Fibroblast of skin of back (primary cell): ENCODE results near the gene SLC2A4RG.
A peak's percentile ranks its signal among the peaks of the same experiment; 100 is the strongest.
"Not testable (repeated sequence)": the region's sequence is repeated elsewhere in the genome, so short reads cannot be mapped to it uniquely, and the experiment has no call there.

Source experiments
- DNase-seq: peaks from one replicate; pipeline ENCODE4 v3.0.0-alpha.2; 2013

Gene SLC2A4RG

GRCh38 chr20:63755933-63756647, 16.5 kb downstream of the SLC2A4RG start:
- DNase-seq: no peak

- no peak for DNase-seq
These were observed 17.0 kb downstream of the SLC2A4RG start for GRCh38 chr20:63756648-63756991.

DNA sequence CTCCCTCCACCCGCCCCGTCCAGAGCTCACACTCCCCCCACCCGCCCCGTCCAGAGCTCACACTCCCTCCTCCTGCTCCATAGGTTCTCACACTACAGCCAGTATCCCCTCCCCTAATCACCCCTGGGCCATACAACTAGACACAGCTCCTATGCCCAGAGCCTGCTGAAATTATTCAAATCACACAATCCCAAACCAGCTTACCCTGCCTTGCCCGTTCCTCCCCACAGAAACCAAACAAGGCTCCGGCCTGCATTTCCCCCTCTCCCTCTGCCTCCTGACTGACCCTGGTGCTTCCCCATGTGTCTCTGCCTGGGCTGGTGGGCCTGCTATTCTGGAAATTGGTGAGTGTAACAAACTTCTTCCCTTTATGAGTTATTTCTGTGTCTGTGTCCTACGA, 18.6 kb downstream of the SLC2A4RG start:
- DNase-seq: no peak

DNA sequence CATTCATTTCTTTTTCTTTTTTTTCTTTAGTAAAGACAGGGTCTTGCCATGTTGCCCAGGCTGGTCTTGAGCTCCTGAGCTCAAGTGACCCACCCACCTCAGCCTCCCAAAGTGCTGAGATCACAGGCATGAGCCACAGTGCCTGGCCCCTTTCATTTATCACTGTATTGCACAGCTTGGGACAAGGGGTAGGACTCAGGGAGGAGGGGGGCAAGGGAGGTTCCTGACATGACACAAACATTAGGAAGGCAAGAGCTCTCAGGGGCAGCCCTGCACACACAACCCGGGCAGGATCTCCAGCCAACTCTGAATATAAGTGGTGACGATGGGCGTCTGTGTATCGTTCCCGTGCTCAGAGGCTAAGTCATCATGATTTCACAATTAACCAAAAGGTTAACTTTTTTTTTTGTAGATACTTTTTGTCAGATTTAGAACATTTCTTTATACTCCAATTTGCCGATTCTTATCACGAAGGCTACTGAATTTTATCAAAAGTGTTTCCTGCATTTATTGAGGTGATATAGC, 19.9 kb downstream of the SLC2A4RG start:
- no peak for DNase-seq

DNA sequence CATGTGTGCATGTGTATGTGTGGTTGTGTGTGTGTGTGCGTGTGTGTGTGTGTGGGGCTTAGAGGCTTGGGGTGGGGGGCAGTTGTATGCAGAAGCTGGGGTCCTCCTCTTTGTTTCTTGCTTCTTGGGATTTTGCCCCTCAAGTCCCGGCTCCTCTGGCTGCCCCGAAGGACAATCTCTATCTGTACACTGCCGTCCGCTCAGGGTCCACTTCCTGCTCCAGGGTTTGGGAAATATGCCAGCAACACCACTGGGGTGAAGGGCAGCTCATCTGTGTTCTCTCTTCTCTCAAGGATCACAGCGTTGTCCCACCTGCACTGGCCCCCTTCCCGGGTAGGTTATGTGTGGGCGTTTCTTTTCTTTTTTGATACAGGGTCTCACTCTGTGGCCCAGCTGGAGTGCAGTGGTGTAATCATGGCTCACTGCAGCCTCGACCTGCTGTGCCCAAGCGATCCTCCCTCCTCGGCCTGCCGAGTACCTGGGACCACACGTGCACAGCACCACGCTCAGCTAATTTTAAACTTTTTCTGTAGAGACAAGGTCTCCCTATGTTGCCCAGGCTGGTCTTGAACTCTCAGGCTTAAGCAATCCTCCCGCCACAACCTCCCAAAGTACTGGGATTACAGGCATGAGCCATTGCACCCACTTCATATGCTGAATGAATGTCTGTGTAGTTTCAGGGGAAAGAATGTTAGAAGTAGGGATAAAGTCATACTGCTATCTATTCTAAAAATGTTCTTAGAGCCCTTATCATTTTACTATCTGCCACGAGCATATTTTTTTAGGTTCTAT, 25.7 kb downstream of the SLC2A4RG start:
- no peak for DNase-seq

DNA sequence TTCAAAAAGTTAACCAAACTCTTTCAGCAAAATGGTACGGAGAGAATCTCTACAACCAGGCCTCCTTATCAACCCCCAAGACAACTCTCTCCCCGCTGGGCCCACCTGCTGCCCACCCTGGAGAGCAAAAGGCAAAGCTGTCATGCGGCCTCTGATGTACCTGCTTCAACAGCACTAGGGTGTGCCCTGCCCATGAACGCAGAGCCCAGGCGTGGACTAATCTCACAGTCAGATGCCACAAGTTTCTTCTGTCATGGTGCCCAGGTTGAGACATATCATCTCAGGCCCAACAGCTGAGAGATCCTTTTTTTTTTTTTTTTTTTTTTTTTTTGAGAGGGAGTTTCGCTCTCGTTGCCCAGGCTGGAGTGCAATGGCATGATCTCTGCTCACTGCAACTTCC, 26.3 kb downstream of the SLC2A4RG start:
- no peak for DNase-seq

DNA sequence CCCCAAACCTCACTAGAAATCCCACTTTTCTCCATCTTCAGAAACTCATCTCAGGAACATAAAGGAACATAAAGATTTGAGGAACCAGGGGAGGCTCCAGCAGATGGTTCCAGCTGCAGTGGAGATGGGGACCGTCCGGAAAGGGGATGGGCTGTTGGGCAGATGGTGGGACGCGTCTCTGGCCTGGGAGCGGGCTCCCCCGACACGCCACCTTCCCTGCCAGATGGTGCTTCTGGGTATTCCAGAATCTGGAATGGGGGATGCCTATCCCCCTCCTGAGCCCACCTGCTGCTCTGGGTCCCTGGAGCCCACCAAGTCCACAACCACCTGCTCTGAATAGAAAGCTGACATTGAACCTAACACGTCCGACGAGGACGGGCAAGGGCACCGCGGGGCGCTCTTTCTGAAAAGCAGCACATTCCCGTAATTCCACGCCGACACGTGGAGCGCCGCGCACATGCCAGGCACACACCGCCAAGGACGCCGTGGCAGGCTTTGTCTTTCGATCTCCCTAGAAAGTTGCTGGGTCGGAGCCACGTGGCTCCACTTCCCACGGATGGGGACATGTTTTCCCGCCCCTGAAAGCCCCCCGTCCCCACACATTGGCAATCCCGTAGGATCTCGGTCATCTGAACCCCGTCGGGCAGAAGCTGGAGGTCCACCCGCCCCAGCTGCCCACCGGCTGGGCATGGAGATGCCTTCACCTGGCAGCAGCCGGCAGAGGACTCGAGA, 27.3 kb downstream of the SLC2A4RG start:
- no peak for DNase-seq

DNA sequence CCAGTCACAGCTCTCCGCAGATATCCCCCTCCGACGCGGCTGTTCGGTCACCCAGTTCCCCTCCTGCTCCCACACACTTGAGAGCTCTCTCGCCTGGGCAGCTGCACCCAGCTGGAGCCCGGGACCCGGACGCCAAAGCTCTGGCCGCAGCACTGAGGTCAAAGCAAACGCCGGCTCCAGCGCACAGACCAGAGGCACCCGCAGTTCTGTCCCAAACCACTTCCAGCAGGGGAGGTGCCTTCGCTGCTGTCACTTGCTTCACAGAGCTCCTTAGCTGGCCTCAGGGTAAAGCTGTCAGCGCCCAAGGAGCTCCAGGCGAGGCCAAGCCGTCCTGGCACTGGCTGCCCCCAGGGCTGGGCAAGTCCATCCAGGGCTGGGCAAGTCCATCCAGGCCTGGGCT, 27.9 kb downstream of the SLC2A4RG start:
- no peak for DNase-seq

GRCh38 chr20:63767886-63768285, 28.3 kb downstream of the SLC2A4RG start:
- DNase-seq: no peak

- DNase-seq: no peak
These were observed 29.3 kb downstream of the SLC2A4RG start for GRCh38 chr20:63768591-63769515.

DNA sequence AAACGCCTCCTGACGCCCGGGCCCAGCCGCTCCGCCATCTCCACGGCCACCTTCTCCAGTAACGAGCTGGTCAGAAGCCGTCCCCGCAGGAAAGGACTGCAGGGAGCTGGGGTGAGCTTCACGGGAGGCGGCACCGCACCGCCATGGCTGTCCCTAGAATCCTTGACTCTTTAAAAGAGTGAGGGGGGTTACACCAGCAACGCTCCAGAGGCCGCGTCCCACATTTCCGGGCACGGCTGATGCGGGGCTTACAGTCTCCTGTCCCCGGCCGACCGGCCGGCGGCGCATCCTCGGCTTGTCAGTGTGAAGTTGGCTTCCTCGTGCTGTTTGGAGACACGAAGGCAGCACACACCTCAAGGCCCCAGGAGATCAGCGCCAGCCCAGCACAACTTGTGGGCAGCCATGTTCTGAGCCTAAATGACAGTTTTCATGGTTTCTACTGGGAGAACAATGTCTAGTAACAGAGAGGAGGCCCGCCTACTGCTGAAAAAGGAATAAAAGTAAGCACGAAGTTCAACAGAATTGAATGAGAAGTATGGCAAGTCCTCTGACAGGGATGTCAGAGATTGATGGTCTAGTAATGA, 30.4 kb downstream of the SLC2A4RG start:
- no peak for DNase-seq

GRCh38 chr20:63771046-63771707, 31.6 kb downstream of the SLC2A4RG start:
- DNase-seq: no peak

DNA sequence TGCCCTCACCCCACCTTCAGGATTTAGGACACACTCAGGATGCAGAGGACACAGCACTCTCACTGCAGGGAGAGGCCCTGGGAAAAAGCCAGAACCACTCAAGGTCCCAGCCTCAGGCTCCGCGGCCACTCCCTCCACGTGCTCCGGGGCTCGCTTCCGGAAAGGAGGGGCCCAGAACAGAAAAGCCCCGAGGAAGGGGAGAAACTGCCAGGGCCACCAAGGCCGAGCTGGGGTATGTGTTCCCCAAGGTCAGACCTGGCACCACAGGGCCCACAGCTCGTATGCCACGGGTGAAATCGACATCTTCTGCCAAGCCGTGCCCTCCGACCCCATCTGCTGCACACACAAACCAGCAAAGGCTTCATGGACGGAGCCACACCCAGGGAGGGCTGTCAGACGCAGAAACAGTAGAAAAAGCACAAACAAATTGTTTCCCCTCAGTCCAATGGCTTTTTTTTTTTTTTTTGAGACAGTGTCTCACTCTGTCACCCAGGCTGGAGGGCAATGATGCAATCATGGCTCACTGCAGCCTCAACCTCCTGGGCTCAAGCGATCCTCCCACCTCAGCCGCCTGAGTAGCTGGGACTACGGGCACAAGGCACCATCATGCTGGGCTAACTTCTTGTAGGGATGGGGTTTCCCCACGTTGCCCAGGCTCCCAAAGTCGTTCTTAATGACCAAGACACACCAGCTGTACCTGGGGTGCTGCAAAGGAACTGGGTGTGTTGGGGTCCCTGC, 33.4 kb downstream of the SLC2A4RG start:
- peak; percentile 9 for DNase-seq

DNA sequence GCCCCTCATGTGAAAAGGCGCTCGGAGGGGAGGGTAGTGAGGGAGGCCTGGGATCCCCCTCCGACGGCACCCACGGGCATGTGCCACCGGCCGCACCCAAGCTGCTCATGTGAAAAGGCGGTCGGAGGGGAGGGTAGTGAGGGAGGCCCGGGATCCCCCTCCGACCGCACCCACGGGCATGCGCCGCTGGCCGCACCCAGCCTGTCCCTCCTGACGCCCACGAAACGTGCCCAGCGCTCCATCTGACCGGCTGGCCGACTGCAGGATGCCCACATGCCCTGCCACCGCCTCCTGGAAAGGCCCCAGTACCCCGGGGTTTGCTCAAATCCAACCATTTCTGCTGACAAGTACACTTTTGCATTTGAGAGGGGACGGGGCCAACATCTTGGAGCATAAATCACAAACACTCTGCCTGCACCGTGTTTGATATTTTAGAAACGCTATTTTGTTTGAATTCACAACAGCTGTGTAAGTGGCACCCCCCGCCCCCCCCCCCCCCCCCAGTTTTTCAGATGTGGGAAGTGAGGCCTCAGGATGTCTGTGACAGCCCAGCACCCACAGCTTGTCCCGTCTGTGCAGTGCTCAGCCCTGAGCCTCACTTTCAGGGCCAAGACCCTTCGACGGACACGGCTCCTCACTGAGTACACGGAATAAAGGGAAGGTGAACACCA, 34.1 kb downstream of the SLC2A4RG start:
- DNase-seq: no peak

DNA sequence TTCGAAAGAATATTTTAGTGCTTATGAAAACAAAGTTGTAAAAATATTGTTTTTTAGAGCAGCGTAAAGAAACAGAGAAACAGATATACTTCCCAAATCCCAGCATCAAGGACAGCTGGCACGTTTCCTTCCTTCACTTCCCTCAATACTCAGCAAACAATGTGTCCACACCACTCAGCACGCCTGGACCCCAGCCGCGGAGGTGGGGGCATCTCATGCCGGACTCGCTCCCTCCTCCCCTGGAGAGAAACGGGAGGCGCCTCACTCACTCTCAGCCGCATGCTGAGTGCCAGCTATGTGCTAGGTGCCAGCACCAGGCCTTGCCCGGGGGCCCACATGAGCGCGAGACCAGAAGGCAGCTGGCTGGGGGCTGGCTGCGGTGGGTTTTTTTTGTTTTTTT, 34.7 kb downstream of the SLC2A4RG start:
- DNase-seq: no peak

DNA sequence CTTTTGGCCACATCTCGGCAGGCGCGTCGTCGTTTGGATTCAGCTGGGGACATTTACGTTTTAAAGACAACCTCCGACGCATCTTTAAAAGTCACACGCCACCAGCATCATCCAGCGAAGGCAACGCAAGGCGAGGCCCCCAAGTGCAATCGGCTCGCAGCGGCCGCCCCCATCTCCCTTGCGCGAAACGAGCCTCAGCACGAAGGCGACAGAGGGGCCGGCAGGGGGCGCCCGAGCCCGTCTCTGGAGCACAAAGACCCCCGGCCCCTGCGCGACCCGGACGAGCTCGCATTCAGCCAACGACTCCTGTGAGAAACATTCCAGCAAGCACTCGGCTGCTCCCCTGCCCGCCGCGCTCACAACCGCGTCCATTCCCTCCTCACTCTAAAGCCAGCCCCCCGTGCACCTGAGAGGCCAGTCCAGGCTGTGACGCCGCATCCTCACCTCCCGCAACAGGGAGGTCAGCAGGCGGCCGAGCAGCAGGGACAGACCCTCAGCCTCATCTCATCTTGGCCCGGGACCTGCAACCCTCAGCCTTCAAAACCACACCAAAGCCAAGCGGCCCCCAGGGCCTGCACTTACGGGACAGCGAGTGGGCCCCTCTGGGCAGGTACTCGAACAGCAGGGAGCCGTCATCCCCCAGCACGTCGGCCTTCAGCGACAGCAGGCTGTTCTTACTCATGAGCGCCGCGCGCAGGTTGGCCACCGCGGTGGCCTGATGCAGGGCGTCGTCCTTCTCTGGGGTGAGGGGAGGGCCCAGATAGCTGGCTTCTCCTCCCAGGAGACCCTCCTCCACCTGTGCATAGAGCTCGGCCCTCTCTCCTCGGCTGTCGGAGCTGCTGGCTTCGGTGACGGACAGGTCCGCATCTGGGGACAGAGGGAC, 35.8 kb downstream of the SLC2A4RG start:
- peak; percentile 39 for DNase-seq

DNA sequence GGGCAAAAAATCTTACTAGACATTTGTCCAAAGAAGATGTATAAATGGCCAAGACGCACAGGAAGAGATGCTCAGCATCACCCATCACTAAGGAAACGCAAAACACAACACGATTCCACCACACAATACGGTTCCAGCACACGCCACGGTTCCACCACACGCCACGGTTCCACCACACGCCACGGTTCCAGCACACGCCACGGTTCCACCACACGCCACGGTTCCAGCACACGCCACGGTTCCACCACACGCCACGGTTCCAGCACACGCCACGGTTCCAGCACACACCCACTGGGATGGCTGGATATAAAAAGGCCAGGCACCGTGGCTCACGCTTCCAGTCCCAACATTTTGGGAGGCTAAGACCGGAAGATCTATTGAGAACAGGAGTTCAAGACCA, 37.3 kb downstream of the SLC2A4RG start:
- not testable (repeated sequence) for DNase-seq

GRCh38 chr20:63777614-63778013, 38.0 kb downstream of the SLC2A4RG start:
- DNase-seq: no peak
